ENCODE measurements around the gene ZNF316.
"Not testable (repeated sequence)": the region's sequence is repeated elsewhere in the genome, so short reads cannot be mapped to it uniquely, and the experiment has no call there.

Gene ZNF316

DNA sequence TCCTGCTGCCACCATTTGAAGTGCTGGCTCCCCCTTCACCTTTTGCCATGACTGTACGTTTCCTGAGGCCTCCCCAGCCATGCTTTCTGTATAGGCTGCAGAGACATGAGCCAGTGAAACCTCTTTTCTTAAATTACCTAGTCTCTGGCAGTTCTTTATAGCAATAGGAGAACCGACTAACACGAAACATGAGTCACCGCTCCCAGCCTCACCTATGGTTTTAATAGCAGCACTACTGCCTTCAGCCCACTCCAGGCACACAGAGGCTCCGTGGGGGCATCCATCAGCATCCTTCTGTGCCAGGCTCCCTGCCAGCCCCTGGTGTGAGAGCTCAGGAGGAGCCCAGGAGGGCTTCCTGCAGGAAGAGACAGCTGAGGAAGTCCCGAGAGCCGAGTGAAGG lies 5.5 kb upstream of the ZNF316 start:
- TF ChIP-seq, protein P1, sequence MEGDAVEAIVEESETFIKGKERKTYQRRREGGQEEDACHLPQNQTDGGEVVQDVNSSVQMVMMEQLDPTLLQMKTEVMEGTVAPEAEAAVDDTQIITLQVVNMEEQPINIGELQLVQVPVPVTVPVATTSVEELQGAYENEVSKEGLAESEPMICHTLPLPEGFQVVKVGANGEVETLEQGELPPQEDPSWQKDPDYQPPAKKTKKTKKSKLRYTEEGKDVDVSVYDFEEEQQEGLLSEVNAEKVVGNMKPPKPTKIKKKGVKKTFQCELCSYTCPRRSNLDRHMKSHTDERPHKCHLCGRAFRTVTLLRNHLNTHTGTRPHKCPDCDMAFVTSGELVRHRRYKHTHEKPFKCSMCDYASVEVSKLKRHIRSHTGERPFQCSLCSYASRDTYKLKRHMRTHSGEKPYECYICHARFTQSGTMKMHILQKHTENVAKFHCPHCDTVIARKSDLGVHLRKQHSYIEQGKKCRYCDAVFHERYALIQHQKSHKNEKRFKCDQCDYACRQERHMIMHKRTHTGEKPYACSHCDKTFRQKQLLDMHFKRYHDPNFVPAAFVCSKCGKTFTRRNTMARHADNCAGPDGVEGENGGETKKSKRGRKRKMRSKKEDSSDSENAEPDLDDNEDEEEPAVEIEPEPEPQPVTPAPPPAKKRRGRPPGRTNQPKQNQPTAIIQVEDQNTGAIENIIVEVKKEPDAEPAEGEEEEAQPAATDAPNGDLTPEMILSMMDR (conservative IDR thresholded peaks at IDR 0.05; ENCODE audit: control insufficient read depth, insufficient read depth, low read depth, low read length) = no peak
- DNase-seq (ENCODE audit: low read depth) = no peak
- no peak overlapping the region for H3K4me3 ChIP-seq (ENCODE audit: control insufficient read depth, low read depth, low read length)

DNA sequence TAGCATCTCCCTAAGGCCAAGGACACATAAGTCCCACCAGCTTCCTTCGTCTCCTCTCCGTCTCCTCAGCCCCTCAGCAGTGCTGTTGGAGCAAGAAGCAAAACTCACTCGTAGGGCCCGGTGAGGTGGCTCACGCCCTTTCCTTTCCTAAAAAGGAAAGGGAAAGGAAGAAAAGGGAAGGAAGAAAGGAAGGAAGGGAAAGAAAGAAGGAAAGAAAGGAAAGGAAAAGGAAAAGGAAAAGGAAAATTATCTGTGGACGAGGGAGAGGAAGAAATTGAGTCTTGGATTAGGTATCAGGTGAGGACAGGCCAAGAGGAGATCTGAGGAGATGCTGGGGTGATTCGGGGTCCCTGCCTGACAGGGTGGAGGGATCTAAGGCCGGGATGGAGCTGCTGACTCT lies 3.1 kb upstream of the ZNF316 start:
- no peak overlapping the region for H3K4me3 ChIP-seq (ENCODE audit: control insufficient read depth, low read depth, low read length)
- no peak for DNase-seq (ENCODE audit: low read depth)
- TF ChIP-seq, protein P1 (conservative IDR thresholded peaks at IDR 0.05; ENCODE audit: control insufficient read depth, insufficient read depth, low read depth, low read length) = no peak

DNA sequence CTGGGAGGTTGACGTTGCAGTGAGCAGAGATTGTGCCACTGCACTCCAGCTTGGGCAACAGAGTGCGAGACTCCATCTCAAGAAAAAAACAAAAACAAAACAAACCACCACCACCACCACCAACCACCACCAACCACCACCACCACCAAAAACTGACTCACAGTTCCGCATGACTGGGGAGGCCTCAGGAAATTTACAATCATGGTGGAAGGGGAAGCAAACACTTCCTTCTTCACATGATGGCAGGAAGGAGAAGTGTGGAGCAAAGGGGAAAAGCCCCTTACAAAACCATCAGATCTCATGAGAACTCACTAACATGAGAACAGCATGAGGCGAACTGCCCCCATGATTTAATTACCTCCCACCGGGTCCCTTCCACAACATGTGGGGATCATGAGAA lies 2.1 kb upstream of the ZNF316 start:
- not testable (repeated sequence) for H3K4me3 ChIP-seq (ENCODE audit: control insufficient read depth, low read depth, low read length); DNase-seq (ENCODE audit: low read depth)

DNA sequence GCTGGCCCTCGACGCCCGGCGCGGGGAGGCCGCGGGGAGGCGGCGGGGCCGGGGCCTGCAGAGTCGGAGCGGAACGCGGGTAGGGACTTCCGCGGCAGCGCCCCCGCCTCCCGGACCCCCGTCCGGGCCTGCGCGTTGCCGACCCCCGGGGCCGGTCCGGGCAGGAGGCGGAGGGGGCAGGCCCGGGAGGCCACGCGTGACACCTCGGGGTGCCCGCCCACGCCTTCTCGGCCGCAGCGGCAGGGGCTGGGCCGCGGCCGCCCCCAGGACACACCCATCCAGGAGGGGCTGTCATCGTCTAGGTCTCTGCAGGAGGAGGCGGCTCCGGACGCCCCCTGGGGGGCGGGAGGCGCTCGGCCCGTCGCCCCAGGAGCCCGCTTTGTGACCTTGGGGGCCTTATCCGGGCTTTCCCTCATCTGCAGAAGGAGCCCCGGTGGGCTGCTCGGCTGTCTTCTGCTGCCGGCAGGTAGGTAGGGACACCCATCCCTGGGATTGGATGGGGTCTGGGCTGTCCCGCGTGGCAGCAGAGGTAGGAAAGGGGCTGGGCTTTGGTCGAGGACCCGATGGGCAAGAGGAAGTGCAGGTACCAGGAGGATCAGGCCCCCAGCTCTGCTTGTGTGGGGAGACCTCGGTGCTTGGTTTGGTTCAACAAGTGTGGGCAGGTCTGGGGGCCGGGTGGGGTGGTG lies 569 bp downstream of the ZNF316 start:
- peak; percentile 21 for DNase-seq (ENCODE audit: low read depth)
- H3K4me3 ChIP-seq (ENCODE audit: control insufficient read depth, low read depth, low read length) = peak overlapping the region; percentile 57
- TF ChIP-seq, protein P1 (conservative IDR thresholded peaks at IDR 0.05; ENCODE audit: control insufficient read depth, insufficient read depth, low read depth, low read length) = no peak

DNA sequence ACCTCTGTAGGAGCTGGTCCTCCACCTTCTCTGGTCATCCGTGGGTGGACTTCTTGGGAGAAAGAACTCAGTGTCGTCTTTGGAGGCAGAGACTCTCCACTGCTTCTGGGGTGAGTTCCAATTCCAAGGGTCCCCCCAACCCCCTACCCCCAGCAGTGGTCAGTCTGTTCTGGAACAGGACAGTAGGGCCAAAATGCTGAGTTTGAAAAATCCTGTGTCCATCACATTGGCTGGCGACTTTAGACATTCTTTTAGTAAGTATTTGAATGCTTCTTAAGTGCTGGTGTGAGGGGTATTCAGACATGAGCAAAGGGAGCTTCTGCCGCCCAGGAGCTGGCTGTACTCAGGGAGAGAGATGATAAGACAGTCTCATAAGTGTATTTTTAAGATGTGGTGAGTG lies 1.9 kb downstream of the ZNF316 start:
- TF ChIP-seq, protein P1 (conservative IDR thresholded peaks at IDR 0.05; ENCODE audit: control insufficient read depth, insufficient read depth, low read depth, low read length) = no peak

DNA sequence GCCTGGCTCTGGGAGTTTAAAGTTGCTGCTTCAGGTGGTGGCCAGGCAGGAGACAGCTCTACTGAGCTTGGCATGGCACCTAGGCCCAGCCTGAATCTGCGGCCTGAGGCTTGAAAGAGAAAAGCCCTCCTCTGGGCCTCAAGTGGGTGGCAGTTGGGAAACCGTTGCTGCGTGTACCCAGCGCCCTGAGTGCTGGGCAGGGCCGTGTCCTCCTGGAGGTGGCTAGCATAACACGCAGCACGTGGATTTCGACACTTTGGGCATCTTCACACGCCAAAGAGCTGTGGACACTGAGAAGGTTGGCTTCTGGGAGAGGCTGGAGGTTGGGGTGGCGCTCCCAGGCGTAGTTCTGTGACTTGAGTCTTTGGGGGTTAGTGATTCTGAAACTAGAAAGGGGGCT lies 2.5 kb downstream of the ZNF316 start:
- no peak for DNase-seq (ENCODE audit: low read depth)
- TF ChIP-seq, protein P1 (conservative IDR thresholded peaks at IDR 0.05; ENCODE audit: control insufficient read depth, insufficient read depth, low read depth, low read length) = no peak
- H3K4me3 ChIP-seq (ENCODE audit: control insufficient read depth, low read depth, low read length) = no peak overlapping the region

More for the DNA sequence above, 1.9 kb downstream of the ZNF316 start:
- H3K4me3 ChIP-seq (ENCODE audit: control insufficient read depth, low read depth, low read length) = no peak overlapping the region
- no peak for DNase-seq (ENCODE audit: low read depth)

DNA sequence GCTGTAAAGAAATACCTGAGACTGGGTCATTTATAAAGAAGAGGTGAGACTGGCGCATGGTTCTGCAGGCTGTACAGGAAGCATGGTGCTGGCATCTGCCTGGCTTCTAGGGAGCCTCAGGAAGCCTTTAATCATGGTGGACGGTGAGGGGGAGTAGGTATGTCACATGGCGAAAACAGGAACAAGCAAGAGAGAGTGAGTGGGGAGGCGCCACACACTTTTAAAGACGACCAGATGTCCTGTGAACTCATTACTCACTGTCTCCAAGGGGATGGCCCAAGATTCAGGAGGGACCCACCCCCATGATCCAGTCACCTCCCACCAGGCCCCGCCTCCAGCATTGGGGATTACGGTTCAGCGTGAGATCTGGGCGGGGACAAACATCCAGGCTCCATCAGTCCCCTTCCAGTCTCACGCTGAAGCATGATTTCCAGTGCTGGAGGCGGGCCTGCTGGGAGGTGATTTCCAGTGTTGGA lies 3.2 kb downstream of the ZNF316 start:
- DNase-seq (ENCODE audit: low read depth) = peak; percentile 93
- TF ChIP-seq, protein P1 (conservative IDR thresholded peaks at IDR 0.05; ENCODE audit: control insufficient read depth, insufficient read depth, low read depth, low read length) = no peak
- no peak overlapping the region for H3K4me3 ChIP-seq (ENCODE audit: control insufficient read depth, low read depth, low read length)
